Body of pancreas (tissue), 4 donors: ENCODE data around the gene CLK3. TPM values are rescaled to one million over a fixed set of nuclear protein-coding genes. Genes with fewer than 3 reads are reported as not detected.

Experiments used
- ATAC-seq: fragments of 150-250 bp; one replicate; pipeline ENCODE4 v1.9.1; 2016
- DNase-seq, 4 donors: peaks; one replicate each; pipeline ENCODE4 v3.0.0-alpha.2; 2019
- H3K27ac ChIP-seq, 4 donors: fragments of 200-600 bp; sonication (generic); 1 replicate in 3 of 4; 2 replicates in 1 of 4; pipeline versions ENCODE4 v1.5.1 to v1.6.1; 2016 to 2019; ENCODE audit warnings: mild to moderate bottlenecking in 1 of 4, mixed read lengths in 1 of 4, moderate library complexity in 1 of 4
- H3K27me3 ChIP-seq, 2 donors: fragments of 200-600 bp; sonication (generic); one replicate each; pipeline ENCODE4 v1.6.0; 2016; ENCODE audit warnings: mild to moderate bottlenecking in 1 of 2
- H3K36me3 ChIP-seq, 2 donors: fragments of 200-600 bp; sonication (generic); replicated peaks in 1 of 2; 2 replicates each; pipeline ENCODE4 v1.5.1; 2016; ENCODE audit warnings: low read depth in 2 of 2; ENCODE audit not compliant: insufficient read depth in 1 of 2
- H3K4me1 ChIP-seq: fragments of 200-600 bp; sonication (generic); one replicate; pipeline ENCODE4 v1.6.0; 2016
- H3K4me3 ChIP-seq, 2 donors: fragments of 200-600 bp; sonication (generic); 1 replicate in 1 of 2; 2 replicates in 1 of 2; pipeline ENCODE4 v1.5.1; 2016 to 2019
- H3K9me3 ChIP-seq, 3 donors: fragments of 200-600 bp; sonication (generic); 1 replicate in 2 of 3; 2 replicates in 1 of 3; pipeline ENCODE4 v1.5.1; 2016
- CTCF ChIP-seq, 7 experiments: fragments of 450-650 bp in 4 of 7; fragments of 200-600 bp in 3 of 7; sonication (generic) in 3 of 7; IDR thresholded peaks; one replicate each; pipeline ENCODE4 v1.5.1; 2016 to 2019; ENCODE audit warnings: antibody characterized with exemption in 7 of 7
- POLR2A ChIP-seq, 3 donors: fragments of 450-650 bp; IDR thresholded peaks; one replicate each; pipeline ENCODE4 v1.6.1; 2016; ENCODE audit warnings: antibody characterized with exemption in 3 of 3, mild to moderate bottlenecking in 2 of 3
- WGBS, 2 donors: methylation state at CpG; one replicate each; pipeline ENCODE4 v1.1.5; 2017; 5-methylcytosine and 5-hydroxymethylcytosine counted together
- intact Hi-C: fragments of 100-400 bp; cut with DNase I; formaldehyde crosslinking; loops from one replicate; pipeline ENCODE4 v1.15.1; 2023
- total RNA-seq, 2 donors: library from RNA; depleted of rRNA; stranded (reverse); fragments of >200 nt; gene quantifications; one replicate each; pipeline ENCODE4 v1.1.0, GENCODE V29; 2016

Gene CLK3
- total RNA-seq, 2 donors from 2014 or later: 48.0 to 126 TPM

- Histone ChIP-seq H3K36me3 (no peaks in the 10 kb centered on the region), H3K27me3 (no peaks in the 10 kb centered on the region), H3K27ac (no peak overlapping the region), H3K4me3 (no peak overlapping the region), H3K4me1 (peaks cover 15% of the 10 kb centered on the region), H3K9me3 (no peaks in the 10 kb centered on the region)
- WGBS, 2 donors: 91 to 100% methylated on average over 1 to 3 of the region's 3 CpGs
- no peak for ATAC-seq
- TF ChIP-seq CTCF (IDR thresholded peaks at IDR 0.05) (no peak), POLR2A (IDR thresholded peaks at IDR 0.05) (no peak)
- DNase-seq: no peak
- intact Hi-C loops: no loop called here
Observed at GRCh38 chr15:74608786-74609185, 6.8 kb upstream of the CLK3 start.

GRCh38 chr15:74609938-74610301 is 5.7 kb upstream of the CLK3 start:
- Histone ChIP-seq H3K4me3 (no peak overlapping the region), H3K9me3 (no peaks in the 10 kb centered on the region), H3K36me3 (no peaks in the 10 kb centered on the region), H3K27ac (no peak overlapping the region), H3K27me3 (no peaks in the 10 kb centered on the region), H3K4me1 (peaks cover 22% of the 10 kb centered on the region)
- no peak for DNase-seq
- TF ChIP-seq CTCF (IDR thresholded peaks at IDR 0.05) (no peak), POLR2A (IDR thresholded peaks at IDR 0.05) (no peak)
- WGBS, 2 donors: 68 to 95% methylated on average over 2 to 3 of the region's 3 CpGs
- intact Hi-C loops: no loop called here
- no peak for ATAC-seq

GRCh38 chr15:74610302-74610951 is 5.2 kb upstream of the CLK3 start:
- Histone ChIP-seq H3K4me3 (no peak overlapping the region), H3K27me3 (no peaks in the 10 kb centered on the region), H3K9me3 (no peaks in the 10 kb centered on the region), H3K36me3 (no peaks in the 10 kb centered on the region), H3K27ac (no peak overlapping the region), H3K4me1 (peaks cover 22% of the 10 kb centered on the region)
- ATAC-seq: no peak
- peak in 3 of 4 donors; percentile 41 to 67 (median 50) for DNase-seq
- 48 to 52% methylated on average over 4 to 7 of the region's 7 CpGs for WGBS, 2 donors
- intact Hi-C loops: no loop called here
- no peak for TF ChIP-seq POLR2A (IDR thresholded peaks at IDR 0.05)
- no peak for TF ChIP-seq CTCF (IDR thresholded peaks at IDR 0.05)

GRCh38 chr15:74611341-74611740 is 4.3 kb upstream of the CLK3 start:
- Histone ChIP-seq H3K9me3 (no peaks in the 10 kb centered on the region), H3K27ac (no peak overlapping the region), H3K27me3 (no peaks in the 10 kb centered on the region), H3K36me3 (no peaks in the 10 kb centered on the region), H3K4me1 (peaks cover 23% of the 10 kb centered on the region), H3K4me3 (no peak overlapping the region)
- 90 to 100% methylated on average over 3 to 11 of the region's 11 CpGs for WGBS, 2 donors
- DNase-seq (no peak), ATAC-seq (no peak)
- intact Hi-C loops: no loop called here
- TF ChIP-seq CTCF (IDR thresholded peaks at IDR 0.05) (no peak), POLR2A (IDR thresholded peaks at IDR 0.05) (no peak)

- no peak overlapping the region for H3K27ac ChIP-seq
- H3K36me3 ChIP-seq: no peaks in the 10 kb centered on the region
- no peak overlapping the region for H3K4me3 ChIP-seq
- H3K9me3 ChIP-seq: no peaks in the 10 kb centered on the region
- DNase-seq (no peak), ATAC-seq (no peak)
- peaks cover 28% of the 10 kb centered on the region for H3K4me1 ChIP-seq
- intact Hi-C loops: no loop called here
- 87 to 98% methylated on average over 6 of the region's 6 CpGs for WGBS, 2 donors
- TF ChIP-seq CTCF (IDR thresholded peaks at IDR 0.05) (no peak), POLR2A (IDR thresholded peaks at IDR 0.05) (no peak)
- H3K27me3 ChIP-seq: no peaks in the 10 kb centered on the region
Observed at GRCh38 chr15:74611834-74612233, 3.8 kb upstream of the CLK3 start.
